Keratinocyte (primary cell): ENCODE data around the gene DENND5A. TPM values are rescaled to one million over a fixed set of nuclear protein-coding genes. Genes with fewer than 3 reads are reported as not detected.

Experiments
- DNase-seq: peaks from one replicate; pipeline ENCODE4 v3.0.0-alpha.2; 2011; ENCODE audit warnings: low read depth, missing footprints, low spot score
- FAIRE-seq: peaks from 2 replicates; lab custom pipeline; 2011; peaks lifted over from hg19 to GRCh38; lab: Jason Lieb, UNC
- H2AFZ ChIP-seq: 2 replicates; pipeline ENCODE4 v1.6.0; 2012; ENCODE audit warnings: low read length, control low read depth, inconsistent platforms; ENCODE audit not compliant: control insufficient read depth
- H3K27ac ChIP-seq: 2 replicates; pipeline ENCODE4 v1.5.1; 2011; ENCODE audit warnings: low read length; ENCODE audit not compliant: control insufficient read depth, insufficient read depth
- H3K27me3 ChIP-seq: 3 replicates; pipeline ENCODE4 v1.6.0; 2011; ENCODE audit warnings: low read length; ENCODE audit not compliant: control insufficient read depth, insufficient read depth; ENCODE audit errors: extremely low read depth
- H3K36me3 ChIP-seq, 2 experiments: 2 replicates in 1 of 2; 3 replicates in 1 of 2; pipeline ENCODE4 v1.5.1; 2011; ENCODE audit warnings: low read length in 2 of 2, mild to moderate bottlenecking in 1 of 2; ENCODE audit not compliant: control insufficient read depth in 2 of 2, insufficient read depth in 2 of 2; ENCODE audit errors: extremely low read depth in 1 of 2
- H3K4me1 ChIP-seq: 3 replicates; pipeline ENCODE4 v1.5.1; 2011; ENCODE audit warnings: low read length; ENCODE audit not compliant: control insufficient read depth, insufficient read depth; ENCODE audit errors: extremely low read depth
- H3K4me2 ChIP-seq: 3 replicates; pipeline ENCODE4 v1.6.0; 2011; ENCODE audit warnings: low read depth, low read length; ENCODE audit not compliant: control insufficient read depth, insufficient read depth; ENCODE audit errors: extremely low read depth
- H3K4me3 ChIP-seq, 3 experiments: fragments of 200-600 bp in 1 of 3; sonication (generic) in 1 of 3; 2 replicates in 2 of 3; 3 replicates in 1 of 3; pipeline ENCODE4 v1.5.1; 2011 to 2016; ENCODE audit warnings: low read length in 3 of 3, mild to moderate bottlenecking in 3 of 3, control low read depth in 2 of 3, inconsistent platforms in 1 of 3, low read depth in 1 of 3, mixed read lengths in 1 of 3, mixed run types in 1 of 3, moderate library complexity in 1 of 3; ENCODE audit not compliant: control insufficient read depth in 2 of 3, insufficient read depth in 2 of 3; ENCODE audit errors: extremely low read depth in 1 of 3
- H3K79me2 ChIP-seq: 2 replicates; pipeline ENCODE4 v1.6.0; 2012; ENCODE audit warnings: low read length; ENCODE audit not compliant: control insufficient read depth, insufficient read depth
- H3K9ac ChIP-seq: 3 replicates; pipeline ENCODE4 v1.6.0; 2011; ENCODE audit warnings: low read length; ENCODE audit not compliant: control insufficient read depth, insufficient read depth; ENCODE audit errors: extremely low read depth
- H3K9me1 ChIP-seq: 3 replicates; pipeline ENCODE4 v1.6.0; 2011; ENCODE audit warnings: low read length; ENCODE audit not compliant: control insufficient read depth, insufficient read depth; ENCODE audit errors: extremely low read depth
- H3K9me3 ChIP-seq: 2 replicates; pipeline ENCODE4 v1.5.1; 2012; ENCODE audit warnings: low read depth, low read length; ENCODE audit not compliant: control insufficient read depth
- H4K20me1 ChIP-seq: 3 replicates; pipeline ENCODE4 v1.6.0; 2011; ENCODE audit warnings: low read length; ENCODE audit not compliant: control insufficient read depth, insufficient read depth; ENCODE audit errors: extremely low read depth
- EZH2 ChIP-seq: IDR thresholded peaks from one replicate; pipeline ENCODE4 v1.6.1; 2012; ENCODE audit warnings: inconsistent platforms, mild to moderate bottlenecking, low read length, moderate library complexity
- dilution Hi-C: fragments of 300-500 bp; cut with MboI; formaldehyde crosslinking; loops from one replicate; pipeline ENCODE4 v1.7.0; 2020; ENCODE audit warnings: low sequenced_read_pairs; ENCODE audit not compliant: extremely low pct_ligation_motif_present
- polyA plus RNA-seq, 5 experiments: library from polyadenylated mRNA; depleted of rRNA in 3 of 5; stranded (reverse) in 3 of 5; stranded (forward) in 1 of 5; unstranded in 1 of 5; fragments of >200 nt; gene quantifications; 1 replicate in 1 of 5; 2 replicates in 3 of 5; 3 replicates in 1 of 5; pipeline versions ENCODE4 v1.2.1 to v1.2.3, GENCODE V29; 2011 to 2012; ENCODE audit warnings: missing spikeins in 2 of 5, low read depth in 1 of 5, low replicate concordance in 1 of 5
- TF ChIP-seq, protein P1 (sequence below), 3 experiments: IDR thresholded peaks in 1 of 3; conservative IDR thresholded peaks in 1 of 3; optimal IDR thresholded peaks in 1 of 3; 2 replicates in 2 of 3; 3 replicates in 1 of 3; pipeline versions ENCODE3 to v1.5.1; 2011; ENCODE audit warnings: low read length in 3 of 3, mild to moderate bottlenecking in 3 of 3, moderate library complexity in 2 of 3, control low read depth in 1 of 3, inconsistent platforms in 1 of 3; ENCODE audit not compliant: insufficient read depth in 2 of 3; ENCODE audit errors: extremely low read depth in 1 of 3

The DENND5A gene
- polyA plus RNA-seq, 1 donor (not counting 4 experiments of a cell fraction or from before 2014, with no cell fraction given), result 49.1 TPM

GRCh38 chr11:9230296-9230695 lies 34.9 kb downstream of the DENND5A start:
- Histone ChIP-seq H3K9me1 (peaks cover 3% of the 10 kb centered on the region), H3K9me3 (no peaks in the 10 kb centered on the region), H3K9ac (no peak overlapping the region), H3K79me2 (peaks cover 46% of the 10 kb centered on the region), H3K4me1 (no peaks in the 10 kb centered on the region), H3K4me3 (no peak overlapping the region), H2AFZ (no peak overlapping the region), H3K36me3 (no peaks in the 10 kb centered on the region), H3K27ac (no peak overlapping the region), H3K4me2 (no peak overlapping the region), H3K27me3 (no peaks in the 10 kb centered on the region), H4K20me1 (no peaks in the 10 kb centered on the region)
- no peak for TF ChIP-seq EZH2
- TF ChIP-seq, protein P1, sequence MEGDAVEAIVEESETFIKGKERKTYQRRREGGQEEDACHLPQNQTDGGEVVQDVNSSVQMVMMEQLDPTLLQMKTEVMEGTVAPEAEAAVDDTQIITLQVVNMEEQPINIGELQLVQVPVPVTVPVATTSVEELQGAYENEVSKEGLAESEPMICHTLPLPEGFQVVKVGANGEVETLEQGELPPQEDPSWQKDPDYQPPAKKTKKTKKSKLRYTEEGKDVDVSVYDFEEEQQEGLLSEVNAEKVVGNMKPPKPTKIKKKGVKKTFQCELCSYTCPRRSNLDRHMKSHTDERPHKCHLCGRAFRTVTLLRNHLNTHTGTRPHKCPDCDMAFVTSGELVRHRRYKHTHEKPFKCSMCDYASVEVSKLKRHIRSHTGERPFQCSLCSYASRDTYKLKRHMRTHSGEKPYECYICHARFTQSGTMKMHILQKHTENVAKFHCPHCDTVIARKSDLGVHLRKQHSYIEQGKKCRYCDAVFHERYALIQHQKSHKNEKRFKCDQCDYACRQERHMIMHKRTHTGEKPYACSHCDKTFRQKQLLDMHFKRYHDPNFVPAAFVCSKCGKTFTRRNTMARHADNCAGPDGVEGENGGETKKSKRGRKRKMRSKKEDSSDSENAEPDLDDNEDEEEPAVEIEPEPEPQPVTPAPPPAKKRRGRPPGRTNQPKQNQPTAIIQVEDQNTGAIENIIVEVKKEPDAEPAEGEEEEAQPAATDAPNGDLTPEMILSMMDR (optimal IDR thresholded peaks at IDR 0.05 in 1 of 3, IDR thresholded peaks at IDR 0.05 in 1 of 3, conservative IDR thresholded peaks at IDR 0.05 in 1 of 3; ENCODE audit: extremely low read depth in 1 of 3, insufficient read depth in 2 of 3, low read length in 3 of 3), result no peak
- dilution Hi-C loops, result no loop called here
- DNase-seq (no peak), FAIRE-seq (no peak)

GRCh38 chr11:9228091-9228490 lies 37.1 kb downstream of the DENND5A start:
- H3K4me2 ChIP-seq, result no peak overlapping the region
- DNase-seq, result no peak
- H3K9me1 ChIP-seq, result peaks cover 3% of the 10 kb centered on the region
- H3K4me1 ChIP-seq, result no peaks in the 10 kb centered on the region
- H3K36me3 ChIP-seq, result no peaks in the 10 kb centered on the region
- H2AFZ ChIP-seq, result no peak overlapping the region
- no peak for FAIRE-seq
- peaks cover 39% of the 10 kb centered on the region for H3K79me2 ChIP-seq
- TF ChIP-seq, protein P1 (optimal IDR thresholded peaks at IDR 0.05 in 1 of 3, IDR thresholded peaks at IDR 0.05 in 1 of 3, conservative IDR thresholded peaks at IDR 0.05 in 1 of 3; ENCODE audit: extremely low read depth in 1 of 3, insufficient read depth in 2 of 3, low read length in 3 of 3), result no peak
- TF ChIP-seq EZH2, result no peak
- dilution Hi-C loops, result no loop called here
- H3K27me3 ChIP-seq, result no peaks in the 10 kb centered on the region
- H4K20me1 ChIP-seq, result no peaks in the 10 kb centered on the region
- no peak overlapping the region for H3K4me3 ChIP-seq
- no peak overlapping the region for H3K9ac ChIP-seq
- H3K9me3 ChIP-seq, result no peaks in the 10 kb centered on the region
- H3K27ac ChIP-seq, result no peak overlapping the region
